ENCODE results near the gene THEMIS2. TPM values are rescaled to one million over a fixed set of nuclear protein-coding genes. Genes with fewer than 3 reads are reported as not detected.
A peak's percentile ranks its signal among the peaks of the same experiment; 100 is the strongest.

THEMIS2 gene
- total RNA-seq, 2 experiments from 2014 or later = 24.3 to 31.1 TPM

DNA sequence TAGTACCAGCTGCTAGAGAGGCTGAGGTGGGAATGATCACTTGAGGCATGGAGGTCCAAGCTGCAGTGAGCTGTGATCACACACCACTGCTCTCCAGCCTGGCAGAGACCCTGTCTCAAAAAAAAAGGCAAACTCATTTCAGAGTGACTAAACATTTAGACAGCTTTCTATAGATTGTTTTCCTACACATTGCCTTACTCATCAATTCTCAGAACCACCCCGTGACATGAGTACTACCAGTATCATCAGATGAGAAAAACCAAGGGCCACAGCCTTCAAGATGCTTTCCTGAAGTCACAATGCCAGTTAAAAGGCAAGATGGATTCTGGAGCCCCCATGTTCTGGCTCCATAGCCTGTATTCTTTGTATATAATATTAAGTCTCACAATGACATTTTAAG, 40.1 kb downstream of the THEMIS2 start:
- Mint-ChIP-seq H3K4me1 (peaks cover 26% of the 10 kb centered on the region), H3K9me3 (peaks cover 5% of the 10 kb centered on the region), H3K36me3 (ENCODE audit: low read depth) (peaks cover 35% of the 10 kb centered on the region), H3K4me3 (peak overlapping the region; percentile 32), H3K27ac (peak overlapping the region; percentile 33), H3K27me3 (peaks cover under 1% of the 10 kb centered on the region)
- POLR2A ChIA-PET = no interaction called here
- DNase-seq = no peak
- CTCF ChIA-PET = interaction anchor here (0.5 to 1.6 kb wide), 7 partner anchors 12 to 1616 kb away, joined by 3 to 5 read pairs (median 4); no protein-coding TSS in a partner anchor

DNA sequence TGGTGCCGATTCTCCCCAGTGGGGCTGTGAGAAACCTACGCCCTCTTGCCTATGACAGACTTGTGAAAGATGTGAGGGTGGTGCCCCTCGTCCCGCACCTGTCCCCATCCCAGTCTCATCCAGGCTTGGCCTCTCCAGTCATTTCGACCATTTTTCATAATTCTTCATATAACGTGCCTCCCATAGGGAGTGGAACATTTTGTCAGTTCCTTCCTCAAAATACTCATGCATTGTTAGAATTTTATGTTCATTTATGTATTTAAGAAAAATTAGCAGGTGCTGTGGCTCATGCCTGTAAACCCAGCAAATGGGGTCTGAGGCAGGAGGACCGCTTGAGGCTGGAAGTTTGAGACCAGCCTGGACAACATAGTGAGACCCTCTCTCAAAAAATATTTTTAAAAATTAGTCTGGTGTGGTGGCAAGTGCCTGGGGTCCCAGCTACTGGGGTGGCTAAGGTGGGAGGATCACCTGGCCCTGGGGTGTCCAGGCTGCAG, 42.8 kb downstream of the THEMIS2 start:
- Mint-ChIP-seq H3K27ac (peak overlapping the region; percentile 99), H3K27me3 (peaks cover 15% of the 10 kb centered on the region), H3K4me3 (peak overlapping the region; percentile 99), H3K9me3 (peaks cover 5% of the 10 kb centered on the region), H3K4me1 (peaks cover 24% of the 10 kb centered on the region), H3K36me3 (ENCODE audit: low read depth) (peaks cover 21% of the 10 kb centered on the region)
- ChIA-PET CTCF (no interaction called here), POLR2A (no interaction called here)
- no peak for DNase-seq

DNA sequence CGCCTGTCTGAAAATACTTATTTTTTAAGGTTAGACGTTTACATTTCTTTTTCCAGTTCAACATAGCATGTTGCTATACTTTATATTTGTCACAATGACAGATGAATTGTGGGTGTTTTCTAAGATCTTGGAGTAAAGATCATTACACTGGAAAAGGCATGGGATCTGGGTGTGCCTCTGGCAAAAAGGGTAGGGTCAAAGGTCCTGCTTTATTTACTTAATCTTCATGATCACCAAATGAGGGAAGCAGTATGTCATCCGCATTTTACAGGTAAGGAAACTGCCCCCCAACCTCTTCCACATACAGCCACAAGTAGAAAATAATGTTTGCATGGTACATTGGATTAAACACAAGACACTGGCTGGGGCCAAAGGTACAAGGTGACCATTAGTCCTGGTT, 49.9 kb downstream of the THEMIS2 start:
- no peak for DNase-seq
- peaks cover 27% of the 10 kb centered on the region for H3K27me3 Mint-ChIP-seq
- CTCF ChIA-PET = no interaction called here
- H3K4me1 Mint-ChIP-seq = no peaks in the 10 kb centered on the region
- no peaks in the 10 kb centered on the region for H3K9me3 Mint-ChIP-seq
- H3K27ac Mint-ChIP-seq = no peak overlapping the region
- POLR2A ChIA-PET = no interaction called here
- H3K36me3 Mint-ChIP-seq (ENCODE audit: low read depth) = no peaks in the 10 kb centered on the region
- H3K4me3 Mint-ChIP-seq = no peak overlapping the region

DNA sequence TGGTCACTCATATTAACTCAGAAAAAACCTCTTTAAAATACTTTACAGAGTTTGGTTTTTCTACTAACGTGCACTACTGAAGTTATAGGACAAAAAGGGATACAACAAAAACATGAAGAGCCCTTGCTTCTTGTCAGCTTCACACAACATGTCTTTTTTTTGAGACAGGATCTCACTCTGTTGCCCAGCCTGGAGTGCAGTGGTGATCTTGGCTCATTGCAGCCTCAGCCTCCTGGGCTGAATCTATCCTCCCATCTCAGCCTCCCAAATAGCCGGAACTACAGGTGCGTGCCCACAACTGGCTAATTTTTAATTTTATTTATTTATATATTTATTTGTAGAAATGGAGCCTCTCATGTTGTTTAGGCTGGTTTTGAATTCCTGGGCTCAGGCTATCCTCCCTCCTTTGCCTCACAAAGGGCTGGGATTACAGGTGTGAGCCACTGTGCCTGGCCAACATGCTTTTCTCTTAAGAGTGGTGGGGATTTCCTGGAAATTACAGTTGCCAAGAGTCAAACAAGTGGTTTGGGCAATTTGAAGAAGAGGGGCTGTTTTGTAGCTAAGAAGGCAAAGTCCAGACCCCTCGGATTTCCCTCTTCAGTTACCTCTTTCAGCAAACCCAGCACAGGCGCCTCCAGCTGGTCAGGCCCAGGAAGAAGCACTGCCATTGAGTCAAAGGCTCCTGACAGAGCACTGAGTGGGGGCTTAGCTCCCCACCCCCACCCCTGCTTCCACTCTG, 56.0 kb downstream of the THEMIS2 start:
- peaks cover 3% of the 10 kb centered on the region for H3K9me3 Mint-ChIP-seq
- H3K27me3 Mint-ChIP-seq = peaks cover 9% of the 10 kb centered on the region
- no peak overlapping the region for H3K4me3 Mint-ChIP-seq

DNA sequence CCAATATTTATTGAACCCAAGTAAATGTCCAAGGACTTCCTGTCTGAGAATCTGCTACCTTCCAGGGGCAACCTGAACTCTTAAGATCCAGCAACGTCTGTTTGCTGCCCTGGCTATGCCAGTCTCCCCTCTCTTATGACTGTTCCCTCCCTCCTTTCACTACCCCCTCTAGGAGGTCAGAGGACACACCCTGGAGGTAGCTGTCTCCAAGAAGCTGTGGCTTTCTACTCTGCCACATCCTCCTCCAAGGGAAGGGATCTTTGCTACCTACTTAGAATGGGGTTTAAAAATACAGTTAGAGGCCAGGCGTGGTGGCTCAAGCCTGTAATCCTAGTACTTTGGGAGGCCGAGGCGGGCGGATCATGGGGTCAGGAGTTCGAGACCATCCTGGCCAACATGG, 58.8 kb downstream of the THEMIS2 start:
- Mint-ChIP-seq H3K36me3 (ENCODE audit: low read depth) (no peaks in the 10 kb centered on the region), H3K27me3 (peaks cover 13% of the 10 kb centered on the region), H3K9me3 (peaks cover 3% of the 10 kb centered on the region), H3K4me1 (peaks cover 36% of the 10 kb centered on the region), H3K27ac (peak overlapping the region; percentile 42), H3K4me3 (peak overlapping the region; percentile 22)
- CTCF ChIA-PET = interaction anchor here (0.6 to 1.9 kb wide), 6 partner anchors 10 to 45 kb away, joined by 3 to 6 read pairs (median 4); no protein-coding TSS in a partner anchor
- POLR2A ChIA-PET = no interaction called here
- DNase-seq = no peak

More for the DNA sequence above, 56.0 kb downstream of the THEMIS2 start:
- no peak for DNase-seq
- H3K36me3 Mint-ChIP-seq (ENCODE audit: low read depth) = no peaks in the 10 kb centered on the region
- CTCF ChIA-PET = interaction anchor here (0.5 to 1.1 kb wide), 5 partner anchors 16 to 241 kb away, joined by 3 to 4 read pairs (median 3); no protein-coding TSS in a partner anchor
- H3K4me1 Mint-ChIP-seq = peaks cover 23% of the 10 kb centered on the region
- POLR2A ChIA-PET = no interaction called here
- H3K27ac Mint-ChIP-seq = no peak overlapping the region

DNA sequence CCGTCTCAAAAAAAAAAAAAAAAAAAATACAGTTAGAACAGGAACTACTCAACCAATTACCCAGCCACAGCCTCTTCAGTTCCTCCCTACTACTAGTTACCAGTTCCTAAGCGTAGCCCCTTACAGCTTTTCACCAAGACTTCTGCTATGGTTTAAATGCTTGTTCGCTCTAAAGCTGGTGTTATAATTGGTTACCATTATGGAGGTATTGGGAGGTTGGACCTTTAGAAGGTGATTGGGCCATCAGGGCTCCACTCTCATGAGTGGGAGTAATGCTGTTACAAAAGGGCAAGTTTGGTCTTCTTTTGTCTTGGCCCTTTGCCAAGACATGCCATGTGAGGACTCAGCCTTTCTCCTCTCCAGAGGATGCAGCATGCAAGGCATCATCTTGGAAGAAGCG, 59.4 kb downstream of the THEMIS2 start:
- peaks cover 3% of the 10 kb centered on the region for H3K9me3 Mint-ChIP-seq
- POLR2A ChIA-PET = no interaction called here

DNA sequence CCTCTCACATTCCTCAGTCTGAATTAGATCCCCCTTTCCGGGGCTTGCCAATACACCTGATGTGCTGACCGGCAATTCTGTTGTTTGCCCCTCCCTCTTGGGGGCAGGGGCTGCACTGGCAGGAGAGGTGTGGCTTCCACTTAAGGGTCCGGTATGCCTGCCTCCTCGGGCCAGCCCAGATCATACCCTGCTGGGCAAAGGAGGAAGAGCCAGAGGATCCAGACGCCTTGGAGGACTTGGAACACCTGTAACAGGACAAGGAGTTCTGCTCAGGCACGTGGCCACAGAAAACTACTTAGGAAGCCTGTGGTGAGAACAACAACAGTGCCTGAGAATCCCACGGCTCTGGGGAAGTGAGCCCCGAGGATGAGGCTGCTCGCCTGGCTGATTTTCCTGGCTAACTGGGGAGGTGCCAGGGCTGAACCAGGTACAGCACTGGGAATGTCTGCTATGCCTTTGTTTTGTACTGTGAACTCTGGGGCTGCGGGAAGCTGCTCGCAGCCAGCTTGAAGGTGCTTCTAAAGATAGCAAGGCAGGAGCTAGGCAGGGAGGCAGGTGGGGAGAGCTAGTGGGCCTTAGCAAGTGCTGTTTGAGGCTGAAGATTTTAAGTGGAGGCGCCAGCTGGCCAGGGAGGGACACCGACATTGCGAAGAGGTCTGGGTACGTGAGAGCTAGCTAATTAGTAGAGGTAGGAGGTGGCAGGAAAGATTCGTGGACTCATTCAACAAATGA, 62.6 kb downstream of the THEMIS2 start, which contains the start of gene SMPDL3B:
Gene SMPDL3B, plus strand, starts transcription at position 183 of the 732 bp plus-strand sequence. Its CDS starts 184 bp downstream, at position 367.
- no peak for DNase-seq
- Mint-ChIP-seq H3K36me3 (ENCODE audit: low read depth) (no peaks in the 10 kb centered on the region), H3K4me3 (no peak within 1 kb of the TSS), H3K4me1 (peaks cover 49% of the 10 kb centered on the region), H3K27ac (peak within 1 kb of the TSS; percentile 7), H3K9me3 (peaks cover 3% of the 10 kb centered on the region), H3K27me3 (peaks cover 13% of the 10 kb centered on the region)
- ChIA-PET CTCF (interaction anchor here (1.6 kb wide), 1 partner anchor 10 kb away, joined by 4 read pairs; no protein-coding TSS in a partner anchor), POLR2A (no interaction called here)

More for the DNA sequence above, 59.4 kb downstream of the THEMIS2 start:
- no peak for DNase-seq
- Mint-ChIP-seq H3K4me1 (peaks cover 36% of the 10 kb centered on the region), H3K27me3 (peaks cover 13% of the 10 kb centered on the region), H3K36me3 (ENCODE audit: low read depth) (no peaks in the 10 kb centered on the region), H3K27ac (no peak overlapping the region), H3K4me3 (no peak overlapping the region)
- CTCF ChIA-PET = interaction anchor here (0.6 to 1.4 kb wide), 5 partner anchors 9 to 264 kb away, joined by 3 to 6 read pairs (median 4); no protein-coding TSS in a partner anchor

DNA sequence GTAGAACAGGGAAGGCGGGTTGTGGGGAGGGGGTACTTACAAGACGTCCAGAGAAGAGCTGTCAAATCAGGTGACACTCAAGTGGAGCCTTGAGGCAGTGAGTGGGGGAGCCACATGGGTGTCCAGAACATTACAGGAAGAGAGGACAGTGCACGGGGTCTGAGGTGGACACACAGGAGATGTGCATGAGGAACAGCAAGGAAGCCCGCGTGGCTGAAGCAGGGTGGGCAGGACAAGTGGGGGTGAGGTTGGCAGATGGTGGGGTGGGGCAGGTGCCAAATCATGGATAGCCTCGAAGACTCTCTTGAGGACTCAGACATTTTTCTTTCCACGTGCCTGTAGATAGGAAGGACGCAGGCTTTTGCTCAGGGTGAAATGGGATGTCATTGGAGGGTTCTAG, 63.4 kb downstream of the THEMIS2 start:
- H3K36me3 Mint-ChIP-seq (ENCODE audit: low read depth) = no peaks in the 10 kb centered on the region
- ChIA-PET CTCF (interaction anchor here (1.6 to 1.9 kb wide), 2 partner anchors 9 to 11 kb away, joined by 4 to 5 read pairs; no protein-coding TSS in a partner anchor), POLR2A (no interaction called here)
- H3K27me3 Mint-ChIP-seq = peaks cover 13% of the 10 kb centered on the region
- peaks cover 3% of the 10 kb centered on the region for H3K9me3 Mint-ChIP-seq
- peaks cover 55% of the 10 kb centered on the region for H3K4me1 Mint-ChIP-seq
- no peak for DNase-seq
- H3K27ac Mint-ChIP-seq = no peak overlapping the region
- H3K4me3 Mint-ChIP-seq = no peak overlapping the region

Other genes starting within 250 kb of the THEMIS2 start
- gene FGR, start 237.4 kb upstream of the THEMIS2 start, total RNA-seq = not detected
- gene IFI6, start 200.4 kb upstream of the THEMIS2 start, total RNA-seq = 100 to 1,000 TPM; 231 to 321 TPM
- 10 to 100 TPM; 16.8 to 18.9 TPM for gene FAM76A, start 146.6 kb upstream of the THEMIS2 start, total RNA-seq
- gene STX12, start 99.3 kb upstream of the THEMIS2 start, total RNA-seq = 10 to 100 TPM; 25.4 to 28.7 TPM
- 10 to 100 TPM; 55.8 to 57.5 TPM for gene PPP1R8, start 41.8 kb upstream of the THEMIS2 start, total RNA-seq
- 10 to 100 TPM; 62.7 to 63.8 TPM for gene RPA2, start 42.0 kb downstream of the THEMIS2 start, total RNA-seq
- gene SMPDL3B, start 62.5 kb downstream of the THEMIS2 start, total RNA-seq = under 1 TPM; 0.20 to 0.21 TPM
- gene XKR8, start 87.4 kb downstream of the THEMIS2 start, total RNA-seq = 1 to 10 TPM; 7.6 to 7.8 TPM
- 10 to 100 TPM; 27.8 to 30.7 TPM for gene EYA3, start 216.1 kb downstream of the THEMIS2 start, total RNA-seq